HUES6 (cell line): Measurements from ENCODE around the gene FANCC.
"Not testable (repeated sequence)": the region's sequence is repeated elsewhere in the genome, so short reads cannot be mapped to it uniquely, and the experiment has no call there.

Experiments used
- H3K27ac ChIP-seq: 2 replicates; pipeline ENCODE4 v1.7.0; 2013; ENCODE audit warnings: low read depth, mild to moderate bottlenecking, low read length, inconsistent platforms
- H3K27me3 ChIP-seq: 2 replicates; pipeline ENCODE4 v1.6.1; 2013; ENCODE audit warnings: low read length; ENCODE audit not compliant: control insufficient read depth, insufficient read depth
- H3K36me3 ChIP-seq: 2 replicates; pipeline ENCODE4 v1.6.1; 2013; ENCODE audit warnings: low read length; ENCODE audit not compliant: control insufficient read depth, insufficient read depth
- H3K4me1 ChIP-seq: 2 replicates; pipeline ENCODE4 v1.6.1; 2013; ENCODE audit warnings: low read length; ENCODE audit not compliant: control insufficient read depth, insufficient read depth
- H3K4me3 ChIP-seq: 2 replicates; pipeline ENCODE4 v1.5.1; 2013; ENCODE audit warnings: low read depth, low read length
- H3K9ac ChIP-seq: one replicate; pipeline ENCODE4 v1.6.1; 2013; ENCODE audit warnings: mild to moderate bottlenecking, low read length
- H3K9me3 ChIP-seq: 2 replicates; pipeline ENCODE4 v1.6.1; 2013; ENCODE audit warnings: low read depth, low read length; ENCODE audit not compliant: control insufficient read depth, insufficient read depth

FANCC gene

DNA sequence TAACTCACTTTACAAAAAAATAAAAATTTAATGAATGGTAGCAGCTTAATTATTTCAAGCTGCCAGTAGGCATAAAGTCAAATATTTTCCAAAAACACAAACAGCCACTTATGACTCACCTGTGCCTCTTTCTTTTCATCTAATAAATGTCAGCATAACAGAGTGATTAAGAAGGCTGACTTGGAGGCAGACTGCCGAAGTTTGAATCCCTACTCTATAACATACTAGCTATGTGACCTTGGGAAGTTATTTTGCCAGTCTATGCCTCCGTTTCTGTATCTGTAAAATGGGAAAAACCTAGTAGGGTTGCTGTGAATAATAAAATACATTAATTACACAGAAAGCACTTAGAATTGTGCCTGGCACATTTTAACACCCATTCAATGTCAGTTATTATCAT is 33.8 kb downstream of the FANCC start:
- no peak overlapping the region for H3K4me3 ChIP-seq
- H3K9me3 ChIP-seq, result no peaks in the 10 kb centered on the region
- H3K36me3 ChIP-seq, result no peaks in the 10 kb centered on the region
- no peak overlapping the region for H3K9ac ChIP-seq
- no peak overlapping the region for H3K27ac ChIP-seq
- no peaks in the 10 kb centered on the region for H3K27me3 ChIP-seq
- no peaks in the 10 kb centered on the region for H3K4me1 ChIP-seq

GRCh38 chr9:95282332-95282731 is 35.2 kb downstream of the FANCC start:
- Histone ChIP-seq H3K9me3 (no peaks in the 10 kb centered on the region), H3K4me1 (no peaks in the 10 kb centered on the region), H3K36me3 (no peaks in the 10 kb centered on the region), H3K27ac (no peak overlapping the region), H3K9ac (no peak overlapping the region), H3K27me3 (no peaks in the 10 kb centered on the region), H3K4me3 (no peak overlapping the region)

GRCh38 chr9:95280745-95281144 is 36.8 kb downstream of the FANCC start:
- H3K9ac ChIP-seq, result no peak overlapping the region
- H3K9me3 ChIP-seq, result no peaks in the 10 kb centered on the region
- no peaks in the 10 kb centered on the region for H3K36me3 ChIP-seq
- H3K27me3 ChIP-seq, result no peaks in the 10 kb centered on the region
- no peaks in the 10 kb centered on the region for H3K4me1 ChIP-seq
- H3K27ac ChIP-seq, result no peak overlapping the region
- H3K4me3 ChIP-seq, result no peak overlapping the region

DNA sequence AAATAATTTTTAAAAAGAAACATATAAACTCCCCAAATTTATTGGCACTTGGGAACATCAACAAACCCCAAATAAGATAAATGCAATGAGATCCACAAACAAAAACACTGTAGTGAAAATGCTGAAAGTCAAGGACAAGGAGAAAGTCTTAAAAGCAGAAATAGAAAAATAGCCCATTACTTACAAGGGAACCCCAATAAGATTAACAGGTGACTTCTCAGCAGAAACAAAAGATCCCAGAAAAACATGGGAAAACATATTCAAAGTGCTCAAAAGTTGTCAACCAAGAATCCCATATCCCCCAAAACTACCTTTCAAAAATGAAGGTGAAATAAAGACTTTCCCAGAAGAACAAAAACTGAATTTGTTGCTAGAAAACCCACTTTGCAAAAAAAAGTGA is 40.0 kb downstream of the FANCC start:
- H3K4me3 ChIP-seq, result no peak overlapping the region
- no peaks in the 10 kb centered on the region for H3K4me1 ChIP-seq
- no peaks in the 10 kb centered on the region for H3K9me3 ChIP-seq
- no peak overlapping the region for H3K27ac ChIP-seq
- H3K9ac ChIP-seq, result no peak overlapping the region
- no peaks in the 10 kb centered on the region for H3K27me3 ChIP-seq
- H3K36me3 ChIP-seq, result no peaks in the 10 kb centered on the region

GRCh38 chr9:95276395-95276954 is 41.0 kb downstream of the FANCC start:
- no peaks in the 10 kb centered on the region for H3K27me3 ChIP-seq
- 0 out of 2 replicates have a peak, but pooled peaks cover under 1% of the 10 kb centered on the region for H3K9me3 ChIP-seq
- no peak overlapping the region for H3K9ac ChIP-seq
- H3K36me3 ChIP-seq, result no peaks in the 10 kb centered on the region
- H3K4me1 ChIP-seq, result no peaks in the 10 kb centered on the region
- H3K27ac ChIP-seq, result no peak overlapping the region
- no peak overlapping the region for H3K4me3 ChIP-seq

- H3K27me3 ChIP-seq, H3K9me3 ChIP-seq, H3K4me3 ChIP-seq, H3K27ac ChIP-seq, H3K36me3 ChIP-seq, H3K4me1 ChIP-seq, H3K9ac ChIP-seq: not testable (repeated sequence)
Observed at GRCh38 chr9:95274160-95274559, 43.3 kb downstream of the FANCC start.

DNA sequence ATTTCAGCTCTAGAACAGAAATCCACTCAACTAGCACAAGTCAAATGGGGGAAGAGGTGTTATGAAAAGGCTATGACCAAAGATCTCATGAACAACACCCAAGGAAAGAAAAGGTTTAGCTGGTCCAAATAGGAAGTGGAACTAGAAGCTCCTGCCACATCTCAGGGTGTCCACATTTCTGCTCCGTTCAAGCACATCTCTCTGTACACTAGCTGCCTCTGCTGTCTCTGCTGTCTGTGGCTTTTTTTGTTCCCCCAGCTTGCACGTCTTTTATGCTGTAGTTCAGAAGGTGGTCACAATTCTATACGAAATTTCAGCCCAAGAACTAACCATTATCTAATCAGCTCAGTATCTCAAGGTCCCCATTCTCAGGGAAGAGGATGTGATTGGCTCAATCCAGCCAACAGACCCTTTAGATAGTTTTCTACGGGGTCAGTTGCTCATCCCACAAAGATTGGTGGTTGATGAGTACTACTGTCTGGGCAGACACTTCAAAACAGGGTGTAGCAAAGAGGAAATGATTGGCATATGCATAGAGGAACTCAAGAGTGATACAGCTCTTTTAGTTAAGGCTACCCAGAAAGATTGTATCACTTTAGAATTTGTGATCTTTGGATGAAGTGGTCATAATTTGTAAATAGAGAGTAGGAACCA is 44.0 kb downstream of the FANCC start:
- Histone ChIP-seq H3K9me3 (0 out of 2 replicates have a peak, but pooled peaks cover 3% of the 10 kb centered on the region), H3K4me1 (no peaks in the 10 kb centered on the region), H3K27ac (no peak overlapping the region), H3K4me3 (no peak overlapping the region), H3K9ac (no peak overlapping the region), H3K36me3 (no peaks in the 10 kb centered on the region), H3K27me3 (no peaks in the 10 kb centered on the region)

DNA sequence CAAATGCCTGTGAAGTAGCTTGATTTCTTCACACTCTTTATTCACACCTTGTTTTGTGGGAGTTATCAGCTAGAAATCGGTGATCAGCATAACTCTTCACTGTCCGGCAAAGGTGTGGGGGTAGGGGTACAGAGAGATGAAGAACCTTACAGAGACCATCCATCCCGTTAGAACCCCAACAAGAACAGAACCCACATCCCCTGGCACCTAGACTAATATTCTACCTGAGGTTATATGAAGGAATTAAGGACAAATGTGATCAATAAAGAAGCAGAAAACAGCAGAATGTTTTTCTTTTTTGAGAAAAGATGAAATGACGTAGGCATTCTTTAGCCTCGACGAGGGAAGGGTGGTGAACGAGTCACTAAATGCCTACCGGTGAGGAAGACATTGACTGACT is 44.7 kb downstream of the FANCC start:
- H3K36me3 ChIP-seq, result no peaks in the 10 kb centered on the region
- no peak overlapping the region for H3K9ac ChIP-seq
- no peaks in the 10 kb centered on the region for H3K4me1 ChIP-seq
- 0 out of 2 replicates have a peak, but pooled peaks cover 3% of the 10 kb centered on the region for H3K9me3 ChIP-seq
- no peak overlapping the region for H3K4me3 ChIP-seq
- H3K27me3 ChIP-seq, result no peaks in the 10 kb centered on the region
- no peak overlapping the region for H3K27ac ChIP-seq

DNA sequence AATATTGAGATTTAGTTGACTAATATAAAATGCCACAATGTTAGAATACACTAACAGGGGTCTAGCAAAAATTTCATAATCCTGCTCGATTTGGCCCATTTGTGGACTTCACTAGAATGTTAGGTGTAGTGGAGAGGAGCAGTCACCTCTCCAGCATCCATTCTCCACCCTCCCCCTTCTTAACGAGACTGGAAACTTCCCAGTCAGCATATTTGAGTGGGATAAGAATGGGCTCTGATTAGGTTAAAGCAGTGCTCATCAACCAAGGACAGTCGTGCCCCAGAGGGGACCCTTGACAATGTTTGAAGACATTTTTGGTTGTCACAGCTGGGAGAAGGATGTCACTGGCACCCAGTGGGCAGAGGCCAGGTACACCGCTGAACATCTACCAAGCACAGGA is 46.7 kb downstream of the FANCC start:
- H3K27ac ChIP-seq, result no peak overlapping the region
- H3K4me3 ChIP-seq, result no peak overlapping the region
- no peaks in the 10 kb centered on the region for H3K4me1 ChIP-seq
- H3K9me3 ChIP-seq, result 0 out of 2 replicates have a peak, but pooled peaks cover 3% of the 10 kb centered on the region
- H3K36me3 ChIP-seq, result no peaks in the 10 kb centered on the region
- no peak overlapping the region for H3K9ac ChIP-seq
- no peaks in the 10 kb centered on the region for H3K27me3 ChIP-seq

DNA sequence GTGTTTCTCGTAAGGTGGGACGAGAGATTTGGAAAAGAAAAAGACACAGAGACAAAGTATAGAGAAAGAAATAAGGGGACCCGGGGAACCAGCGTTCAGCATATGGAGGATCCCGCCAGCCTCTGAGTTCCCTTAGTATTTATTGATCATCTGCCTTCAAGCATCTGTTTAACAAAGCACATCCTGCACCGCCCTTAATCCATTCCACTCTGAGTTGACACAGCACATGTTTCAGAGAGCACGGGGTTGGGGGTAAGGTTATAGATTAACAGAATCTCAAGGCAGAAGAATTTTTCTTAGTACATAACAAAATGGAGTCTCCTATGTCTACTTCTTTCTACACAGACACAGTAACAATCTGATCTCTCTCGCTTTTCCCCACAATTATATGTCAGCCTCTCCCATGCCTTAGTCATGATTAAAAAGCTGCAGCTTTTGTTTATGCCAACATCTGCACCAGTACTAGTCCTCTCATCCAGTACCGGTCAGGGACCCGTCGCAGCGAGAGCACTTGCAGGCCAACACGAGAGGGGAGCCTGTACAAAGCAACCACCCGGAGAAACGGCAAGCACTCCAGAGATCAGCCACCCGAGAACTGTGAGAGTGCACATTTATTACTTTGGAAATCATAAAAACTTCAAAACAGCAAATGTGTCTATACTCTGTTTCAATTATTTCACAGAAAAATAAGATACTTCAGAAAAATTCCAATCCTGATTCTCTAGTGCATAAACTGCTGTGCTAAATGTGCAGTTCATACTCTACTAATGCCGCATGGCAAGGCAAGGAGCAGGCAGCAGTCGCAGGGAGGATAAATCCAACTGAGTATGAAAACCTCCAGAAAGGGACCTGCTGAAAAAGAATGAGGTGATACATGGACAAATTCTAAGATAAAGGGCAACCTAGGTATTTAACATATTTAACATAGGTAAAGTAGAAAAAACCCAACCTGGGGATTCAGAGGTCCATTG is 47.4 kb downstream of the FANCC start:
- H3K27ac ChIP-seq, result not testable (repeated sequence)

DNA sequence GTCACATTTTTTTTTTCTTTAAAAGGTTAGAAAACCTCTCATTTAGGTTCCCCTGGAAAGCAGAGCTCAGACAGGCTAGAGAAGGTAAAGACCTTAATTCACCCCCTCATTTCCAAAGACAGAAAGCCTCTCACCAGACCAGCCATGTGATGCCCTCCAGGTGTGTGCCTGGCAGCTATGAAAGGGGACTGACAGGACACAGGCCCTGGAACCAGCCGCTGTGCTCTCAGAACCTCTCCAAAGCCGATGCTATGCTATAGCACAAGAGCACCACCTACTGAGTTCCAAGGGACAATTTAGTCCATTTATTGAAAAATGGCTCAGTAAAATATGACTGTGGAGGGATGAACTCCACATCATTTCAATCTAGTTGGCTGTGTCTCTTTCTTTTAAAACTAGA is 48.8 kb downstream of the FANCC start:
- no peak overlapping the region for H3K4me3 ChIP-seq
- H3K27me3 ChIP-seq, result no peaks in the 10 kb centered on the region
- H3K4me1 ChIP-seq, result peaks cover 5% of the 10 kb centered on the region; the same call in 1 of the 2 replicates
- 0 out of 2 replicates have a peak, but pooled peaks cover 3% of the 10 kb centered on the region for H3K9me3 ChIP-seq
- H3K36me3 ChIP-seq, result no peaks in the 10 kb centered on the region
- no peak overlapping the region for H3K9ac ChIP-seq
- H3K27ac ChIP-seq, result no peak overlapping the region

More for the DNA sequence above, 47.4 kb downstream of the FANCC start:
- H3K36me3 ChIP-seq, H3K4me1 ChIP-seq, H3K4me3 ChIP-seq, H3K9ac ChIP-seq, H3K27me3 ChIP-seq, H3K9me3 ChIP-seq: not testable (repeated sequence)
